DMS53 treated with DMSO at 0.1 percent for 48 hours (cell line): Measurements from ENCODE around the gene UBE2L5.

ENCODE experiments used
- DNase-seq: peaks from one replicate; lab custom pipeline; 2025; ENCODE audit not compliant: unreplicated experiment; lab: John Stamatoyannopoulos, UW

UBE2L5 gene

DNA sequence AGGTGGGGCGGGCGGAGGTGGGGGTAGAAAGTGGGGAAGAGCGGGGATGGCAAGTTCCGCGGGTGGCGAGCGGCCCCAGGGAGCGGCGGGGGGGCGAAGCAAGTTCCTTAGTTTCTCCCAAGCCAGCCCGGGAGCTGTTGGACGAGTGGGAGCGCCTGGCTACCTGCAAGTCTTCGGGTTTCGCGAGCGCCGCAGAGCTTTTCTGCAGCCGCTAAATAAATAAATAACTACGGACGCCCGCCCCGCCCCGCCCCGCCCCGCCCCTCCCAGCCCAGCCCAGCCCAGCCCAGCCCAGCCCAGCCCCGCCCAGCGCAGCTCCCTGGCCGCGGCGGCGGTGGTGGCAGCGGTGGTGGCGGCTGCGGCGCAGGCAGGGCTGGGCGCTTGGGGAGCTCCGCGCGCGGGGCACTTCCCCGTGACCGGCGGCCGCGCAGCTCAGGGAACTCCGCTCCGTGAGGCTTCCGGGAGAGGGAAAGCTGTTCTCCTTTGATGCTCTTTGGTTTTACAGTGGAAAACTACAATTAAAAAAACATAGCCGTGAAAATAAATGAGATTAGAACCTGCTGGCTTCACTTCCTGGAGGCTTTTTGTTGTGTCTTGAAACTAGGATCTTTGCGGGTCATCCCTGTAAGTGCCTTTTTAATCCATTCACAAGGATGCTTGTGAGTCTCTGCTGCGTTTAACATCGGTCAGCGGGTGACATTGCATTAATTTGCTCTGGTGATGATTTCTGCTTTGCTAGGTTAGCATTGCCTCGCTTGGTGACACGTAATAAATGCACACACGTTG lies at the start of gene UBE2L5:
UBE2L5 (plus strand) TSS at position 440 of the 786 bp plus-strand sequence. CDS start 5,498 bp downstream, outside the sequence.
- peak; percentile 64 for DNase-seq

GRCh38 chr13:30373727-30374126 lies 48.6 kb upstream of the UBE2L5 start:
- no peak for DNase-seq

DNA sequence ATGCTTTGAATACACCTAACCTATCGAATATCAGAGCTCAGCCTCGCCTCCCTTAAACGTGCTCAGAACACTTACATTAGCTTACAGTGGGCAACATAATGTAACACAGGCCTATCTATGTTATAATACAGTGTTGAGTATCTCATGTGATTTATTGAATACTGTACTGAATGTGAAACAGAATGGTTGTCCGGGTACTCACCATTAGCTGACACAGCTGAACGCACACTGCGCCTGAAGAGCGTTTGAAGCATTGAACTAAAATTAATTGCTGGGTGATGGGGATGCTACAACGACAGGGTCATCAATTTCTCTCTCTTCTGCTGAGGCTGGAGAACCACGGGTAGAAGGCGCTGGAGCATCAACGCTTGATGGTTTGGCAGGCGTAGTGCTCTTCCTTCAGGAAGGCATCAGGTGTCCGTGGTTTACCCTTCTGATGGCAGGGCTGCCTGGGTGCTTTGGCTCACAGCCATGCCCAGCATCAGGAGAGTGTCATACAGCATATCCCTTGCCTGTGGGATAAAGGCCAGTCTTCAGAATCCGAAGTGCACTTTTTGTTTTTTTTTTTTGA lies 46.9 kb upstream of the UBE2L5 start:
- no peak for DNase-seq

DNA sequence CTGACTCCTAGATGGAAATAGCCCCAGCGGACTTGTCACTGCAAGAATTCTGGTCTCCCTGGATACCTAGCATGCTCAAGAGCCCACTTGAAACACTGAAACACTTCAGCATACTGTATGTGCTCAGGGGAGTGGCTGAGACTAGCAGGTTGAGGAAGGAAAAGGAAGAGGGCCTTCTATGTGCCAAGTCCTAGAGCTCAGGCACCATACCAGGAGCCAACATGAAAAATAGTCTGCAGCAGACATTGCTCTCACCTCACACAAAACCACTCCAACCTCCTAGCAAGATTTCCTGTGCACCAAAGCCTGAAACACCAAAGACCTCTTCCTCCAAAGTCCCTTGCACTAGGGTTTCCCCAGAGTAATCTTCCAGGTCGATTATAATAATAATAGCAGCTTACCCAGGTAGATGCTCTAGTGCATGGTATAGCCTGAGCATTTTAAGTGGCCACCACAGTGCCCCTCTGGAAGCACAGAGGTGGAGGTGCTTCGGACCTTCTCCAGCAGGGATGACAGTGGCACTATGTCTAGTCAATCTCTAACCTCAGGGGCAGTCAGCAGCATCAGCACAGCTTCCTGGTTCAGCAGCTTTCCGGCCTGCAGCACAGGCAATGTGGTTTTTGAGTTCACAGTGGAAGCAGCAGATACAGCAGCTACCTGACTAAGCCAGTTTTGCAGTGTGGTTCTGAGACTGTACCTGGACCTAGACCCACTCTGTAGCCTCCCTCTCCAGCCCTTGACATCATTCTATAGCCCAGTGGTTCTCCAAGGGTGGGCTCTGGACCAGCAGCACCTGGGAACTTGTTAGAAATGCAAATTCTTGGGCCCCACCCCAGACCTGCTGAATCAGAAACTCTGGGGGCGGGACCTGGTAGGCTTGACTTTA lies 45.6 kb upstream of the UBE2L5 start:
- peak; percentile 35 for DNase-seq

DNA sequence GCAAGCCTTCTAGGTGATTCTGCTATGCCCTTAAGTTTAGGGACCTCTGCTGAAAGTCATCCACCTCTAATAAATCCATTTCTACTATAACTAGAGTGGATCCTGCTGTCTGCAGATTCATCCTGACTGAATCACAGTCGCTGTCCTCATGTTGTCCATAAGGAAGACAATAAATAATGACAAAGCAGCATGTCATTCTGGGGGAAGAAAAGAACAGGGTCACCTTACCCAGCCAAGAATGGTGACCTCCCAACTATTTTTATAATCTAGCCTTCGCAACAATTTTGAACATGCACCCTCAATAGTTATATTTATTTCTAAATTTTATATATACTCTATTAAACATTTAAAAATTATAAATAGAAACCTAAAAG lies 45.0 kb upstream of the UBE2L5 start:
- no peak for DNase-seq

- no peak for DNase-seq
Measured at GRCh38 chr13:30378191-30378590, 44.1 kb upstream of the UBE2L5 start.

- DNase-seq = no peak
Measured at GRCh38 chr13:30381049-30381448, 41.2 kb upstream of the UBE2L5 start.

- no peak for DNase-seq
Measured at GRCh38 chr13:30382836-30383525, 39.3 kb upstream of the UBE2L5 start.

DNA sequence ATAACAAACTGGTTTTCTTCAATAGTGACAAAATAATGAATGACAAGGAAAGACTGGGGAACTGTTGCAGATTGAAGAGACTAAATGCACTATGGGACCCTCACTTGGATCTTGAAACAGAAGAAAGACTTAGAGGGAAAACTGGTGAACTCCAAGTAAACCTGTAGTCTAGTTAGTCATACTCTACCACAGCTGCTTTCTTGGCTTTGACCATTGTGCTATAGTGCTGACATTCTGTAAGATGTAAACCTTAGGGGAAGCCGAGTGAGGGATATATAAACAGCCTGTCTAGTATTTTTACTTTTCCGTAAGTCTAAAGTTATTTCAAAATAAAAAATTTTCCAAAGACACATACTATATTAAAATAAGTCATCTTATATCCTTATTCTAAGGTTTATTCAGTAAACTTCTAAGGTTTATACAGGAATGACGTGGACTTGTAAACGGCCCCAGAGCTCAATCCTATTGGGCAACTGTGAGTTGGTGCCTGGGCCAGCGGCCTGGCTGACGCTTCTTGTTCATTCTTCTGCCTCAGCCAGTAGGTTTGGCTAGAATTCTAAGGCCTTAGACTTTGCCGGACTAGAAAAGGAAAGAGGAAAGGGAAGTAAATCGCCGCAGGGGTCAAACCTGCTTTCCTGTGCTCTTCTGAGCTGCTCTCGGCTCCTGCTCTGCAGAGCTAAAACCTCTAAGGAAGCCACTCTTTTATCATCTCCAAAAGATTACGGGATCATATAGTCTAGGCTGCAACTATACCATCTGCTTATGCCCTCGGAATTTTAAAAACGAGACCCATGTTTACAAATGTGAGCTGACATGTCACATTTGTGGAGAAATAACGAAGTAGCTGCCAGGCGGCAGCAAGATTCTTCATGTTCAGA lies 33.6 kb upstream of the UBE2L5 start:
- DNase-seq = no peak

- DNase-seq = no peak
Measured at GRCh38 chr13:30391956-30392680, 30.2 kb upstream of the UBE2L5 start.

GRCh38 chr13:30392681-30393045 lies 29.6 kb upstream of the UBE2L5 start:
- DNase-seq = no peak

GRCh38 chr13:30394751-30395191 lies 27.5 kb upstream of the UBE2L5 start:
- DNase-seq = no peak

- peak; percentile 86 for DNase-seq
Measured at GRCh38 chr13:30395192-30396158, 26.8 kb upstream of the UBE2L5 start.

GRCh38 chr13:30396434-30397075 lies 25.7 kb upstream of the UBE2L5 start:
- no peak for DNase-seq

GRCh38 chr13:30398601-30399072 lies 23.7 kb upstream of the UBE2L5 start:
- no peak for DNase-seq

DNA sequence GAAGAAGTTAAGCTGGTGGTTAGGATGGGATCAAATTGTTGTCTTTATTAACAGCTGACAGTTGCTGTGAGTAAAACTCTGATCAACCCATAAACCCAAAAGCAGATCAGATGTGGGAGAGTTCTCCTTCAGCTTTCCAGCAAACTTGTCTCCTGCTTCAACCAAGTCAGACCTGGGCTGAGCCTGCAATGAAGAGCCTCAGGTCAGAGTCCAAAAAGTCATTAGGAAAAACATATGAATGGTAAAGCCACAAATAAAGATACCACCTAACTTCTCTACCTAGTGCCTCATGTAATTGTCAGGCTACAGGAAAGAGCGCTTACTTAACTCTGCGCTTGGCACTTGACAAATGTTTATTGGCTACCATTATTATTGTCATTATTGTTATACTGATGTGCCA lies 21.9 kb upstream of the UBE2L5 start:
- no peak for DNase-seq

GRCh38 chr13:30401347-30401746 lies 20.9 kb upstream of the UBE2L5 start:
- DNase-seq = no peak

- no peak for DNase-seq
Measured at GRCh38 chr13:30403456-30403855, 18.8 kb upstream of the UBE2L5 start.
